ENCODE results near the gene EFNA5. TPM values are rescaled to one million over a fixed set of nuclear protein-coding genes. Genes with fewer than 3 reads are reported as not detected.

EFNA5 gene
- total and polyA plus RNA-seq, 2 of the 13 experiments (the other 11 are each of a cell fraction or from before 2014, with no cell fraction given) = not detected

- Histone ChIP-seq H3K9me3 (ENCODE audit: low read length) (no peaks in the 10 kb centered on the region), H2AFZ (ENCODE audit: low read length) (no peak overlapping the region), H3K4me2 (ENCODE audit: low read depth, low read length) (no peak overlapping the region), H4K20me1 (ENCODE audit: insufficient read depth, low read length) (no peaks in the 10 kb centered on the region), H3K79me2 (ENCODE audit: insufficient read depth, low read length) (no peaks in the 10 kb centered on the region), H3K4me1 (ENCODE audit: insufficient read depth, low read length) (no peaks in the 10 kb centered on the region), H3K27me3 (ENCODE audit: control insufficient read depth in 1 of 2, insufficient read depth in 2 of 2, low read length in 2 of 2) (no peaks in the 10 kb centered on the region), H3K27ac (ENCODE audit: extremely low read length, insufficient read depth, low read length) (no peak overlapping the region), H3K36me3 (replicated peaks in 1 of 2; ENCODE audit: control insufficient read depth in 1 of 2, insufficient read depth in 2 of 2, low read length in 2 of 2) (no peaks in the 10 kb centered on the region), H3K9ac (ENCODE audit: insufficient read depth, low read depth, low read length) (no peak overlapping the region), H3K4me3 (replicated peaks in 1 of 3; ENCODE audit: insufficient read depth in 1 of 3, low read depth in 2 of 3, low read length in 3 of 3) (no peak overlapping the region)
- intact Hi-C loops (cut with micrococcal nuclease; ENCODE audit: unreplicated experiment) (no loop called here), in situ Hi-C loops (cut with HindIII; ENCODE audit: extremely low pct_ligation_motif_present, low pct_unique_long_range_greater_than_20kb) (no loop called here)
- FAIRE-seq = no peak
- DNase-seq (ENCODE audit: low spot score) = no peak
- no TSS peak for BruUV-seq (replicated peaks)
- CTCF ChIA-PET (ENCODE audit: low intra/inter-chr PET ratio, low total read pairs) = no interaction called here
- TF ChIP-seq ZXDC (CRISPR knock-in tag; IDR thresholded peaks at IDR 0.05) (no peak), CBX2 (IDR thresholded peaks at IDR 0.05; ENCODE audit: low read depth, low read length) (no peak), CBX2 (CRISPR knock-in tag; IDR thresholded peaks at IDR 0.05; ENCODE audit: low read depth) (no peak), ZNF816 (CRISPR knock-in tag; IDR thresholded peaks at IDR 0.05; ENCODE audit: borderline replicate concordance) (no peak), CBX1 (IDR thresholded peaks at IDR 0.05; ENCODE audit: low read depth) (no peak), KDM6A (CRISPR knock-in tag; IDR thresholded peaks at IDR 0.05; ENCODE audit: low read depth) (no peak), ZNF616 (CRISPR knock-in tag; IDR thresholded peaks at IDR 0.05; ENCODE audit: low read depth) (no peak), MIXL1 (CRISPR knock-in tag; IDR thresholded peaks at IDR 0.05) (no peak), TBX2 (CRISPR knock-in tag; IDR thresholded peaks at IDR 0.05; ENCODE audit: borderline replicate concordance) (no peak), SMAD1 (CRISPR knock-in tag; IDR thresholded peaks at IDR 0.05; ENCODE audit: borderline replicate concordance, low read depth) (no peak), ZBTB42 (CRISPR knock-in tag; IDR thresholded peaks at IDR 0.05) (no peak), PAF1 (CRISPR knock-in tag; IDR thresholded peaks at IDR 0.05) (no peak), CENPT (CRISPR knock-in tag; IDR thresholded peaks at IDR 0.05; ENCODE audit: low read depth) (no peak), SMC3 (IDR thresholded peaks at IDR 0.05; ENCODE audit: low read length) (no peak)
- POLR2A ChIA-PET = no interaction called here
- ATAC-seq = no peak
Measured at GRCh38 chr5:107485184-107485583, 185.6 kb downstream of the EFNA5 start.

Measured in HepG2 (cell line).